Measurements from ENCODE around the gene COPG1. TPM values are rescaled to one million over a fixed set of nuclear protein-coding genes. Genes with fewer than 3 reads are reported as not detected.

The COPG1 gene
- total and polyA plus RNA-seq, 9 donors = 49.2 to 147 (median 115) TPM

DNA sequence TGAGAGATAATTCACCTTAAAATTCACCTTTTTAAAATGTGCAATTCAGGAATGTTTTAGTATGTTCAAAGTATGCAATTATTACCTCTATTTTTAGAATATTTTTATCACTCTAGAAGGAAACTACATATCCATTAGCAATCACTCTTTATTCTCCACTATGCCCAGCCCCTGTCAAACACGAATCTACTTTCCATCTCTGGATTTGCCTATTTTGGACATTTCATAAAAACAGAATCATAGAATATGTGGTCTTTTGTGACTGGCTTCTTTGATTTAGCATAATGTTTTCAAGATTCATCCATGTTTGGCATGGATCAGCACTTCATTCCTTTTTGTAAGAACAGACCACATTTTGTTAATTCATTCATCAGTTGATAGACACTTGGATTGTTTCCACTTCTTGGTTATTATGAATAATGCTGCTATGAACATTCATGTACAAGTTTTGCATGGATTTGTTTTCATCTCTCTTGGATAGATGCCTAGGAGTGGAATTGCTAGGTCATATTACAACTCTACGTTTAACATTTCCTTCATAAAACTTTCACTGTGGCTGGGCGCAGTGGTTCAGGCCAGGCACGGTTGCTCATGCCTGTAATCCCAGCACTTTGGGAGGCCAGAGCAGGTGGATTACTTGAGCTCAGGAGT lies 42.0 kb downstream of the COPG1 start:
- TF ChIP-seq, protein P1, sequence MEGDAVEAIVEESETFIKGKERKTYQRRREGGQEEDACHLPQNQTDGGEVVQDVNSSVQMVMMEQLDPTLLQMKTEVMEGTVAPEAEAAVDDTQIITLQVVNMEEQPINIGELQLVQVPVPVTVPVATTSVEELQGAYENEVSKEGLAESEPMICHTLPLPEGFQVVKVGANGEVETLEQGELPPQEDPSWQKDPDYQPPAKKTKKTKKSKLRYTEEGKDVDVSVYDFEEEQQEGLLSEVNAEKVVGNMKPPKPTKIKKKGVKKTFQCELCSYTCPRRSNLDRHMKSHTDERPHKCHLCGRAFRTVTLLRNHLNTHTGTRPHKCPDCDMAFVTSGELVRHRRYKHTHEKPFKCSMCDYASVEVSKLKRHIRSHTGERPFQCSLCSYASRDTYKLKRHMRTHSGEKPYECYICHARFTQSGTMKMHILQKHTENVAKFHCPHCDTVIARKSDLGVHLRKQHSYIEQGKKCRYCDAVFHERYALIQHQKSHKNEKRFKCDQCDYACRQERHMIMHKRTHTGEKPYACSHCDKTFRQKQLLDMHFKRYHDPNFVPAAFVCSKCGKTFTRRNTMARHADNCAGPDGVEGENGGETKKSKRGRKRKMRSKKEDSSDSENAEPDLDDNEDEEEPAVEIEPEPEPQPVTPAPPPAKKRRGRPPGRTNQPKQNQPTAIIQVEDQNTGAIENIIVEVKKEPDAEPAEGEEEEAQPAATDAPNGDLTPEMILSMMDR (IDR thresholded peaks at IDR 0.05) = no peak
- TF ChIP-seq EP300 (IDR thresholded peaks at IDR 0.05) (no peak), POLR2A (IDR thresholded peaks at IDR 0.05) (no peak)
- intact Hi-C loops (cut with DNase I) = no loop called here
- H3K36me3 ChIP-seq = no peaks in the 10 kb centered on the region
- 38 to 45% (median 41%) methylated on average over 4 of the region's 4 CpGs for whole genome bisulfite sequencing, 3 donors
- no peaks in the 10 kb centered on the region for H3K9me3 ChIP-seq
- no peak overlapping the region for H3K27ac ChIP-seq
- H3K4me3 ChIP-seq = no peak overlapping the region
- DNase-seq = no peak
- no peaks in the 10 kb centered on the region for H3K4me1 ChIP-seq (ENCODE audit: insufficient read depth)
- no peaks in the 10 kb centered on the region for H3K27me3 ChIP-seq

DNA sequence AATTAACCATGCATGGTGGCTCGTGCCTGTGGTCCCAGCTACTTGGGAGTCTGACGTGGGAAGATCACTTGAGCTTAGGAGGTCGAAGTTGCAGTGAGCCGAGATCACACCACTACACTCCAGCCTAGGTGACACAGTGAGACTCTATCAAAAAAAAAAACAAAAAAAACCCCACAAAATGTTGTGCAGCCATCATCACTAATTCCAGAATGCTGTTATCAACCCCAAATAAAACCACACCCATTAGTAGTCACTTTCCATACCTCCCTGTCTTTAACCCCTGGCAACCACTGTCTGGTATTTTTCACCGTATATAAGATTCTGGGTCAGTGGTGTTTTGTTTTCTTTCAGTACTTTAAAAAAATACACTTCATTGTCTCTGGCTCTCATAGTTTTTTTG lies 45.9 kb downstream of the COPG1 start:
- WGBS, 3 donors = 90 to 93% (median 90%) methylated on average over 5 of the region's 5 CpGs
- Histone ChIP-seq H3K4me1 (ENCODE audit: insufficient read depth) (no peaks in the 10 kb centered on the region), H3K27ac (no peak overlapping the region), H3K27me3 (no peaks in the 10 kb centered on the region), H3K9me3 (no peaks in the 10 kb centered on the region), H3K36me3 (no peaks in the 10 kb centered on the region), H3K4me3 (no peak overlapping the region)
- intact Hi-C loops (cut with DNase I) = no loop called here
- DNase-seq = no peak
- TF ChIP-seq EP300 (IDR thresholded peaks at IDR 0.05) (no peak), POLR2A (IDR thresholded peaks at IDR 0.05) (no peak)
- TF ChIP-seq, protein P1 (IDR thresholded peaks at IDR 0.05) = no peak

DNA sequence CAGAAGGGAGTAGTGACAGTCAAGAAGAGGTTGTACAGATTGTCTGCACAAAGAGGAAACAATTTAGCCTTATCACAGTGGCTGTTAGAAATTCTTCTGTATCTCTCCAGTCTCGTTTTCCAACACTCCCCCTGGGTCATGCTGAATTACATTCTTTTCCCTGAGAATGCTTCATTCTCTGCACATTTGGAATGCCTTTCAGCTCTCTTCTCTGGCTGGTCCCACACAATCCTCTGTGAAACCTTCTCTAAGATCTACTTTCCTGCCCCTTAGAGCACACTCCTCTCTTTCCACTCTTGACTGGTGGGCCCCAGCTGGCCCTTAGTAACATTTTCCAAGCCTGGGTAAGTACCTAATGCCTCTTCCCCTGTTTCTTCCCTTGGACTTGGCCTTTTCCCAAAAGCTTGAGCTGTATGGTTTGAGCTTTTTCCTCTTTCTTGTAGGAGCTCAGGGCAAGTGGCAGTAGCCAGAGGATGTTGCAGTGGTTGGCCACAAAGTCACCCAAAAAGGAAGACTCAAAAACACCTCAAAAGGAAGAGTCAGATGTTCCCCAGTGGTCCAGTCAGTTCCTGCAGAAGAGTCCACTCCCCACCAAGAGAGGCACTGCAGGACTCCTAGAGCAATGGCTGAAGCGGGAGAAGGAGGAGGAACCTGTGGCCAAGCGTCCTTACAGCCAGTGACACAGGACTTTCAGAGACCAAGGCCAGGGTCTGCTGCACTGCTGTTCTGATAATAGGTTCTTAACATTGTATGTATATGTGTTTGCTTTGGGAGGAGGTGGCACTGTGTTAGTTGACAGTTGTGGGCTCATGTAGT lies 54.9 kb downstream of the COPG1 start:
- no peak overlapping the region for H3K4me3 ChIP-seq
- H3K27ac ChIP-seq = peak overlapping the region in 1 of 2 donors; percentile 79
- intact Hi-C loops (cut with DNase I) = no loop called here
- 60 to 62% (median 62%) methylated on average over 3 of the region's 3 CpGs for WGBS, 3 donors
- no peaks in the 10 kb centered on the region for H3K36me3 ChIP-seq
- no peak for TF ChIP-seq EP300 (IDR thresholded peaks at IDR 0.05)
- TF ChIP-seq, protein P1 (IDR thresholded peaks at IDR 0.05) = no peak
- no peak for TF ChIP-seq POLR2A (IDR thresholded peaks at IDR 0.05)
- no peaks in the 10 kb centered on the region for H3K27me3 ChIP-seq
- DNase-seq = no peak
- H3K9me3 ChIP-seq = no peaks in the 10 kb centered on the region
- H3K4me1 ChIP-seq (ENCODE audit: insufficient read depth) = no peaks in the 10 kb centered on the region

DNA sequence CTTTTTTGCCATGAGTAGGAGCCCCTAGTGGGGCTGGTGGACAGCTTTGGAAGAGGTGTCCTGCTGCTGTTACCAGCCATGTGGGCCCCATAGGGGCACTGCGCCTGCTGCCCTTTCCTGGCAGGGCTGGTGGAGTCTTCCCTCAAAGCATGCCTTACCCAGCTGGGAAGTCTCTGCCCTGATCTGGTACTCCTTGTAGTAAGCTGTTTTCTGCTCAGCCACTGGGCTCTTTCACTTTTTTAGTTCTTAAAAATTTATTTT lies 55.5 kb downstream of the COPG1 start:
- peak overlapping the region in 1 of 2 donors; percentile 79 for H3K27ac ChIP-seq
- no peak for DNase-seq
- no peaks in the 10 kb centered on the region for H3K27me3 ChIP-seq
- H3K4me3 ChIP-seq = no peak overlapping the region
- TF ChIP-seq POLR2A (IDR thresholded peaks at IDR 0.05) (no peak), EP300 (IDR thresholded peaks at IDR 0.05) (no peak)
- TF ChIP-seq, protein P1 (IDR thresholded peaks at IDR 0.05) = no peak
- no peaks in the 10 kb centered on the region for H3K9me3 ChIP-seq
- intact Hi-C loops (cut with DNase I) = no loop called here
- H3K36me3 ChIP-seq = no peaks in the 10 kb centered on the region
- WGBS, 3 donors = 88 to 95% (median 90%) methylated on average over 1 of the region's 1 CpG
- H3K4me1 ChIP-seq (ENCODE audit: insufficient read depth) = no peaks in the 10 kb centered on the region
